ENCODE results near the gene JARID2. TPM values are rescaled to one million over a fixed set of nuclear protein-coding genes. Genes with fewer than 3 reads are reported as not detected.

The JARID2 gene
- total RNA-seq, 1 donor from 2014 or later = 66.1 TPM

DNA sequence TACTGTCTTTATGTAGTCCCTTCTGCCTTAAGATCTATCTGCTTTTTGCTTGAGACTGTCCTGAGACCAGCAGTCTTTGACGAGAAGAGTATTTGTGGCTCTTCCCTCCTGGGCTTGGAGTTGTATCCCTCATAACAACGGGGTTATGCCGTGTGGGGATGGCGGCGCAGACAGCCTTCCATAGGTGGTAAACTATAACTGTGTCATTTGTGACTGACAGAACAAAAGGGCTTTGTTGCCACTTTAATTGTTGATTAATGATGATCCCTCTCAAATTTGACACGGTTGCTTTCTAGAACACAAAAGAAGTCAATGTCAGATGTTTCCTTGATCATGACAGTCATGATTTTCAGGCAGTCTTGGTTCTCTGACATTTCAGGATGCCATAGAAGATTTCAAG, 196.6 kb downstream of the JARID2 start:
- Mint-ChIP-seq H3K36me3 (ENCODE audit: low read depth, unreplicated experiment) (no peaks in the 10 kb centered on the region), H3K27me3 (ENCODE audit: unreplicated experiment) (peaks cover 7% of the 10 kb centered on the region)
- DNase-seq (ENCODE audit: low spot score) = no peak

DNA sequence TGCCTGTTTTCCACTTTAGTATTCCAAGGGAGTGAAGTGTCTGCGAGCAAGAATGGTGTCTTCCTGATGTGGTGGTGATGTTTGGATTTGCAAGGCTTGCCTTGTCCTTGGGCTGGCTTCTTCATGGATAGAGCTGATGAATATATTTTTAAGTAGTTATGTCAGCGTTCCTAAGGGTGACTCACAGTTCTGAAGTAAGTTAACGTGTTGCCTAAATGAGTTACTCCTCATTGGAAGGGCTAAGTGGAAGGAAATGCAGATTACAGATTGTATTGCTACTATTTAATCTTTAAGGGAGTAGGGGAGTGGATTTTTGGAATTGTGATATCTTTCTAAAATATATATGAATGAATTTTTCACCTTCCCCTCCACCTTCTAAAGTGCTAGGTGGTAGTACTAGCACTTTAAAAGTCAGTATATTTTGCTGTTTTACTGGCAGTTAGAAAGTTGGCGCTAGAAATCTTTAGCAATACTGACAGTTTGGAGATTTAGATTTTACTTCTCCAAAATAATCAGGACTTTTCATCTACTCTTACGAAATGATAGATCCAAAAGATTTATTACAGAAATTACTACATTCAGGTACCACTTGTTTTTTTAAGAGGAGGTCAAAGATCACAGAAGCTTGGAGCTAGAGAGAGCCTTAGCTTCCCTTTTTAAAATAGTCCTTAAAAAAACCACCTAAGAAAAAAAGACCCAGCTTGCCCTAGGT, 197.4 kb downstream of the JARID2 start:
- H3K4me3 Mint-ChIP-seq (ENCODE audit: unreplicated experiment) = no peak overlapping the region

More for the DNA sequence above, 196.6 kb downstream of the JARID2 start:
- no peaks in the 10 kb centered on the region for H3K9me3 Mint-ChIP-seq (ENCODE audit: unreplicated experiment)
- peak overlapping the region; percentile 34 for H3K27ac Mint-ChIP-seq (ENCODE audit: unreplicated experiment)
- TF ChIP-seq, protein P1, sequence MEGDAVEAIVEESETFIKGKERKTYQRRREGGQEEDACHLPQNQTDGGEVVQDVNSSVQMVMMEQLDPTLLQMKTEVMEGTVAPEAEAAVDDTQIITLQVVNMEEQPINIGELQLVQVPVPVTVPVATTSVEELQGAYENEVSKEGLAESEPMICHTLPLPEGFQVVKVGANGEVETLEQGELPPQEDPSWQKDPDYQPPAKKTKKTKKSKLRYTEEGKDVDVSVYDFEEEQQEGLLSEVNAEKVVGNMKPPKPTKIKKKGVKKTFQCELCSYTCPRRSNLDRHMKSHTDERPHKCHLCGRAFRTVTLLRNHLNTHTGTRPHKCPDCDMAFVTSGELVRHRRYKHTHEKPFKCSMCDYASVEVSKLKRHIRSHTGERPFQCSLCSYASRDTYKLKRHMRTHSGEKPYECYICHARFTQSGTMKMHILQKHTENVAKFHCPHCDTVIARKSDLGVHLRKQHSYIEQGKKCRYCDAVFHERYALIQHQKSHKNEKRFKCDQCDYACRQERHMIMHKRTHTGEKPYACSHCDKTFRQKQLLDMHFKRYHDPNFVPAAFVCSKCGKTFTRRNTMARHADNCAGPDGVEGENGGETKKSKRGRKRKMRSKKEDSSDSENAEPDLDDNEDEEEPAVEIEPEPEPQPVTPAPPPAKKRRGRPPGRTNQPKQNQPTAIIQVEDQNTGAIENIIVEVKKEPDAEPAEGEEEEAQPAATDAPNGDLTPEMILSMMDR (IDR thresholded peaks at IDR 0.05; ENCODE audit: unreplicated experiment) = no peak
- H3K4me1 Mint-ChIP-seq (ENCODE audit: unreplicated experiment) = peaks cover 77% of the 10 kb centered on the region
- no peak overlapping the region for H3K4me3 Mint-ChIP-seq (ENCODE audit: unreplicated experiment)

DNA sequence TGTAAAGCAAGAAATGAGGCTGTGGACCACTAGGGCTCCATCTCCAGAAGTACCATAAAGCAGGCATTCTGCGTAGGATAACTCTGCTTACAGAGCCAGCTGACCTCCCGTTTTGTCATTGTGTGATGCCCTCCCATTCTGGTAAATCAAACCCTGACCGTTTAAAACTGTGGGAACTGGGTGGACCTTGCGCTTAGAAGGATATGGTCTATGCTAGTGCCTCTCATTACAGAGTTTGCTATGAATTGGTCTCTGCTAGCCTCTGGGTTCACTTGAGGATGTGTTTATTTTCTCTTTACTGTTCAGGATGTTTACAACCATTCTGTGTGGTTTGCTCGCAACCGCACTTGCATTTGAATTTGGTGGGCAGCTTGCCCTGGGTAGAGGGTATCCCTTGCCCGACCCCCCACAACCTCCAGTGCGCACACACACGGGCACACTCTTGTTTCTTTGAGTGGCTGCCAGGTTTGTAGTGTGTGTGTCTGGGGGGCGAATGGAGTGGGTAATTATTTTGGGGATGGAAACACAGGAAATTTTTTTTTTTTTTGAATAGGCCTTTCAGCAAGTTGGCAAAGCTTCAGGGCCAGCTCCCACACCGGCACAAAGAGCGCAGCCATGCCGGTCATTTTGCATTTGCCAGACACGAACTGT, 198.3 kb downstream of the JARID2 start:
- DNase-seq (ENCODE audit: low spot score) = no peak
- H3K36me3 Mint-ChIP-seq (ENCODE audit: low read depth, unreplicated experiment) = no peaks in the 10 kb centered on the region
- H3K4me3 Mint-ChIP-seq (ENCODE audit: unreplicated experiment) = no peak overlapping the region
- TF ChIP-seq, protein P1 (IDR thresholded peaks at IDR 0.05; ENCODE audit: unreplicated experiment) = no peak
- peaks cover 9% of the 10 kb centered on the region for H3K27me3 Mint-ChIP-seq (ENCODE audit: unreplicated experiment)
- no peak overlapping the region for H3K27ac Mint-ChIP-seq (ENCODE audit: unreplicated experiment)
- H3K4me1 Mint-ChIP-seq (ENCODE audit: unreplicated experiment) = peaks cover 71% of the 10 kb centered on the region
- H3K9me3 Mint-ChIP-seq (ENCODE audit: unreplicated experiment) = no peaks in the 10 kb centered on the region

More for the DNA sequence above, 197.4 kb downstream of the JARID2 start:
- peaks cover 9% of the 10 kb centered on the region for H3K27me3 Mint-ChIP-seq (ENCODE audit: unreplicated experiment)
- H3K4me1 Mint-ChIP-seq (ENCODE audit: unreplicated experiment) = peaks cover 77% of the 10 kb centered on the region
- TF ChIP-seq, protein P1 (IDR thresholded peaks at IDR 0.05; ENCODE audit: unreplicated experiment) = no peak
- no peak overlapping the region for H3K27ac Mint-ChIP-seq (ENCODE audit: unreplicated experiment)
- H3K36me3 Mint-ChIP-seq (ENCODE audit: low read depth, unreplicated experiment) = no peaks in the 10 kb centered on the region
- DNase-seq (ENCODE audit: low spot score) = no peak
- no peaks in the 10 kb centered on the region for H3K9me3 Mint-ChIP-seq (ENCODE audit: unreplicated experiment)

DNA sequence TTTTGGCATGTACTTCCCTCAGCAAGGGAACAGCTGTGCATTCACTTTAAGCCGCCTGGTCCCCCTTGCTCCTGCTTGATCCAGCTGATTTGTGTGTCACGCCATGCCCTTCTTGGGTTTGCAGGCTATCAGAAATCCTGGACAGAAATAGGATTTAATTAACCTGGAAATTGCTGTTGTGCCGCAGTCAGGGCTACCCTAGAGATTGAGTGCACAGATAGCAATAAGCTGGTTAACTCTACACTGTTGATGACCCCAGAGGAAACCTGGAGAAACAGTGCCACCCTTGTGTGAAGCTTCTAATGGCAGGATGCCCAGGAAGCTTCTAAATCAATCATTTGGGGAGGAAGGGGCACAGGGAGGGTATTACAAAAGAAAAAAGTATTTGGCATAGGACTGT, 199.0 kb downstream of the JARID2 start:
- H3K4me1 Mint-ChIP-seq (ENCODE audit: unreplicated experiment) = peaks cover 66% of the 10 kb centered on the region
- no peaks in the 10 kb centered on the region for H3K36me3 Mint-ChIP-seq (ENCODE audit: low read depth, unreplicated experiment)
- TF ChIP-seq, protein P1 (IDR thresholded peaks at IDR 0.05; ENCODE audit: unreplicated experiment) = no peak
- peaks cover 9% of the 10 kb centered on the region for H3K27me3 Mint-ChIP-seq (ENCODE audit: unreplicated experiment)
- no peak overlapping the region for H3K27ac Mint-ChIP-seq (ENCODE audit: unreplicated experiment)
- no peak overlapping the region for H3K4me3 Mint-ChIP-seq (ENCODE audit: unreplicated experiment)
- no peak for DNase-seq (ENCODE audit: low spot score)
- no peaks in the 10 kb centered on the region for H3K9me3 Mint-ChIP-seq (ENCODE audit: unreplicated experiment)
